VCaP (cell line): ENCODE results near the gene CACNA1D.

ENCODE experiments used
- H3K27ac ChIP-seq: fragments of 450-650 bp; 2 replicates; pipeline ENCODE4 v1.5.1; 2017
- CTCF ChIP-seq: fragments of 450-650 bp; conservative IDR thresholded peaks from 2 replicates; pipeline ENCODE4 v1.5.1; 2017; ENCODE audit warnings: mild to moderate bottlenecking, moderate library complexity

The CACNA1D gene

GRCh38 chr3:53478921-53479664, 15.3 kb upstream of the CACNA1D start:
- peak overlapping the region; percentile 88 for H3K27ac ChIP-seq
- no peak for TF ChIP-seq CTCF

GRCh38 chr3:53482227-53482626, 12.2 kb upstream of the CACNA1D start:
- H3K27ac ChIP-seq = peak overlapping the region; percentile 95; the same call in 1 of the 2 replicates
- TF ChIP-seq CTCF = no peak

GRCh38 chr3:53483821-53484220, 10.6 kb upstream of the CACNA1D start:
- TF ChIP-seq CTCF = no peak
- peak overlapping the region; percentile 95 for H3K27ac ChIP-seq

- peak overlapping the region; percentile 95 for H3K27ac ChIP-seq
Observed at GRCh38 chr3:53484984-53485383, 9.4 kb upstream of the CACNA1D start.

GRCh38 chr3:53485675-53486403, 8.6 kb upstream of the CACNA1D start:
- peak overlapping the region; percentile 95 for H3K27ac ChIP-seq

More at GRCh38 chr3:53484984-53485383, 9.4 kb upstream of the CACNA1D start:
- no peak for TF ChIP-seq CTCF

GRCh38 chr3:53486961-53487654, 7.3 kb upstream of the CACNA1D start:
- no peak for TF ChIP-seq CTCF
- peak overlapping the region; percentile 95 for H3K27ac ChIP-seq

More at GRCh38 chr3:53485675-53486403, 8.6 kb upstream of the CACNA1D start:
- TF ChIP-seq CTCF = no peak

GRCh38 chr3:53489386-53489785, 5.0 kb upstream of the CACNA1D start:
- H3K27ac ChIP-seq = peak overlapping the region; percentile 51
- no peak for TF ChIP-seq CTCF
